GM12878 (cell line): ENCODE measurements around the gene CD84. TPM values are rescaled to one million over a fixed set of nuclear protein-coding genes. Genes with fewer than 3 reads are reported as not detected.
A peak's percentile ranks its signal among the peaks of the same experiment; 100 is the strongest.

ENCODE experiments used
- ATAC-seq: fragments of 200-7000 bp; cut with Tn5 transposase; 3 replicates; pipeline ENCODE4 v1.9.1; 2020; ENCODE audit warnings: mild to moderate bottlenecking, moderate library complexity
- BruUV-seq: library from RNA; stranded (reverse); fragments of 400-500 nt; replicated peaks from 2 replicates; lab custom pipeline; 2021; lab: Mats Ljungman, UMichigan
- CTCF ChIA-PET: fragments of 300-600 bp; sonication (Branson Sonifier 250); formaldehyde crosslinking; extraction: SDS; loops from one replicate; lab custom pipeline; 2021; ENCODE audit warnings: inconsistent platforms; lab: Yijun Ruan, JAX
- POLR2A ChIA-PET: fragments of 350-600 bp; formaldehyde crosslinking; extraction: SDS; loops from one replicate; lab custom pipeline; 2021; ENCODE audit warnings: inconsistent platforms; lab: Charles Lee
- RAD21 ChIA-PET: fragments of 300-600 bp; sonication (Branson Sonifier 250); formaldehyde crosslinking; loops from one replicate; lab custom pipeline; 2023; ENCODE audit warnings: antibody characterized with exemption; ENCODE audit not compliant: unreplicated experiment; lab: Charles Lee
- SMC1A ChIA-PET: fragments of 300-600 bp; sonication (Branson Sonifier 250); formaldehyde crosslinking; loops from one replicate; lab custom pipeline; 2023; ENCODE audit not compliant: unreplicated experiment, uncharacterized antibody; lab: Charles Lee
- DNase-seq: peaks from one replicate; pipeline ENCODE4 v3.0.0-alpha.2; 2011; ENCODE audit warnings: low read depth, low spot score
- FAIRE-seq: peaks from 3 replicates; lab custom pipeline; 2011; peaks lifted over from hg19 to GRCh38; lab: Jason Lieb, UNC
- H2AFZ ChIP-seq: 2 replicates; pipeline ENCODE4 v1.6.0; 2011; ENCODE audit warnings: low read depth, low read length, control low read depth; ENCODE audit not compliant: control insufficient read depth
- H3K27ac ChIP-seq: 2 replicates; pipeline ENCODE4 v1.5.1; 2011; ENCODE audit warnings: control low read depth; ENCODE audit not compliant: control insufficient read depth, insufficient read depth
- H3K27me3 ChIP-seq, 2 experiments: replicated peaks in 1 of 2; 2 replicates each; pipeline versions ENCODE4 v1.6.0 to v1.6.1; 2011; ENCODE audit warnings: low read length in 1 of 2; ENCODE audit not compliant: control insufficient read depth in 2 of 2, insufficient read depth in 2 of 2
- H3K36me3 ChIP-seq, 2 experiments: 2 replicates each; pipeline ENCODE4 v1.5.1; 2011; ENCODE audit warnings: low read length in 1 of 2; ENCODE audit not compliant: control insufficient read depth in 2 of 2, insufficient read depth in 2 of 2
- H3K4me1 ChIP-seq: 2 replicates; pipeline ENCODE4 v1.6.1; 2011; ENCODE audit warnings: mild to moderate bottlenecking, low read length, moderate library complexity, mixed read lengths; ENCODE audit not compliant: control insufficient read depth, insufficient read depth
- H3K4me2 ChIP-seq: 2 replicates; pipeline ENCODE4 v1.6.0; 2011; ENCODE audit warnings: control low read depth; ENCODE audit not compliant: control insufficient read depth, insufficient read depth
- H3K4me3 ChIP-seq: fragments of 200-600 bp; sonication (generic); 2 replicates; pipeline ENCODE4 v1.5.1; 2016
- H3K79me2 ChIP-seq: 2 replicates; pipeline ENCODE4 v1.6.0; 2011; ENCODE audit warnings: low read length; ENCODE audit not compliant: control insufficient read depth, insufficient read depth
- H3K9ac ChIP-seq: 2 replicates; pipeline ENCODE4 v1.8.0; 2011; ENCODE audit warnings: low read length, control low read depth, mixed read lengths; ENCODE audit not compliant: control insufficient read depth, insufficient read depth
- H3K9me3 ChIP-seq: replicated peaks from 3 replicates; pipeline ENCODE4 v1.5.1; 2011; ENCODE audit warnings: mild to moderate bottlenecking, low read length; ENCODE audit not compliant: control insufficient read depth, insufficient read depth
- H4K20me1 ChIP-seq: 2 replicates; pipeline ENCODE4 v1.6.0; 2011; ENCODE audit not compliant: control insufficient read depth, insufficient read depth
- IKZF1 ChIP-seq: fragments of 450-650 bp; conservative IDR thresholded peaks from 2 replicates; pipeline ENCODE4 v1.6.1; 2017; ENCODE audit warnings: antibody characterized with exemption, mild to moderate bottlenecking
- MYB ChIP-seq: fragments of 150-350 bp; IDR thresholded peaks from 2 replicates; pipeline ENCODE4 v1.6.1; 2014; ENCODE audit warnings: mild to moderate bottlenecking, low read depth, low read length, borderline replicate concordance
- SMARCA5 ChIP-seq: fragments of 450-650 bp; IDR thresholded peaks from 2 replicates; pipeline ENCODE4 v1.6.1; 2017; ENCODE audit warnings: mild to moderate bottlenecking
- SPI1 ChIP-seq: IDR thresholded peaks from 2 replicates; pipeline ENCODE4 v1.6.1; 2011; ENCODE audit warnings: low read depth, mild to moderate bottlenecking, low read length, moderate library complexity, borderline replicate concordance; ENCODE audit not compliant: insufficient read depth
- TCF7 ChIP-seq: IDR thresholded peaks from 2 replicates; pipeline ENCODE4 v1.6.1; 2014; ENCODE audit warnings: antibody characterized with exemption, borderline replicate concordance
- YY1 ChIP-seq: IDR thresholded peaks from 2 replicates; pipeline ENCODE4 v1.6.1; 2011; ENCODE audit warnings: low read depth, mild to moderate bottlenecking, low read length
- ZNF384 ChIP-seq: IDR thresholded peaks from 2 replicates; pipeline ENCODE4 v1.6.1; 2012; ENCODE audit warnings: low read depth, mild to moderate bottlenecking, low read length, improper control_type of control experiment, borderline replicate concordance
- ZSCAN29 ChIP-seq: fragments of 450-650 bp; IDR thresholded peaks from 2 replicates; pipeline ENCODE4 v1.6.1; 2017; ENCODE audit warnings: mild to moderate bottlenecking, moderate library complexity
- WGBS: methylation state at CpG from one replicate; pipeline ENCODE4 v1.1.6; 2016; ENCODE audit warnings: low lambda C conversion rate; ENCODE audit not compliant: insufficient replicate concordance, insufficient coverage; ENCODE audit errors: missing lambda C conversion rate; 5-methylcytosine and 5-hydroxymethylcytosine counted together
- in situ Hi-C: fragments of 300-500 bp; cut with MboI; formaldehyde crosslinking; loops from 9 replicates; pipeline ENCODE4 v1.14.3; 2018; ENCODE audit warnings: mixed read lengths
- intact Hi-C: fragments of 100-400 bp; cut with micrococcal nuclease; formaldehyde crosslinking; loops from one replicate; pipeline ENCODE4 v1.14.2; 2022; ENCODE audit not compliant: unreplicated experiment
- polyA plus RNA-seq, 11 experiments: library from polyadenylated mRNA; depleted of rRNA in 4 of 11; unstranded in 6 of 11; stranded (reverse) in 5 of 11; fragments of >200 nt; fragmentation: Nextera tagmentation in 4 of 11; fragmentation: Illumina TruSeq in 1 of 11; extraction: Ambion mirVana in 4 of 11; extraction: Trizol in 1 of 11; gene quantifications; 1 replicate in 1 of 11; 2 replicates in 10 of 11; pipeline versions ENCODE4 v1.2.1 to v1.2.3, GENCODE V29; 2011 to 2016; ENCODE audit warnings: inconsistent platforms in 2 of 11, missing spikeins in 2 of 11, low read depth in 1 of 11
- total RNA-seq, 4 experiments: library from RNA; depleted of rRNA in 3 of 4; stranded (reverse); fragments of >200 nt in 3 of 4; fragmentation: Illumina TruSeq in 1 of 4; extraction: Trizol in 1 of 4; gene quantifications; 2 replicates each; pipeline versions ENCODE4 v1.2.1 to v1.2.3, GENCODE V29; 2013 to 2021
- TF ChIP-seq, protein P1 (sequence below): fragments of 450-650 bp; IDR thresholded peaks from 2 replicates; pipeline ENCODE4 v1.6.1; 2017; ENCODE audit warnings: low read depth, mild to moderate bottlenecking, moderate library complexity
- TF ChIP-seq, protein P2 (sequence below): fragments of 450-650 bp; IDR thresholded peaks from 2 replicates; pipeline ENCODE4 v1.6.1; 2017; ENCODE audit warnings: antibody characterized with exemption, mild to moderate bottlenecking, moderate library complexity
- TF ChIP-seq, protein P3 (sequence below): fragments of 450-650 bp; IDR thresholded peaks from 2 replicates; pipeline ENCODE4 v1.6.1; 2017; ENCODE audit warnings: mild to moderate bottlenecking, low read depth, inconsistent platforms; ENCODE audit not compliant: poor library complexity, severe bottlenecking
- TF ChIP-seq, protein P4 (sequence below): fragments of 150-350 bp; IDR thresholded peaks from 2 replicates; pipeline ENCODE4 v1.6.1; 2014; ENCODE audit warnings: mild to moderate bottlenecking, low read depth, low read length
- TF ChIP-seq, protein P5 (sequence below): fragments of 450-650 bp; IDR thresholded peaks from 2 replicates; pipeline ENCODE4 v1.6.1; 2016; ENCODE audit warnings: mild to moderate bottlenecking

CD84 gene
- total and polyA plus RNA-seq, 10 of the 15 experiments (the other 5 are each of a cell fraction or from before 2014, with no cell fraction given): 3.4 to 20.3 (median 11.7) TPM

DNA sequence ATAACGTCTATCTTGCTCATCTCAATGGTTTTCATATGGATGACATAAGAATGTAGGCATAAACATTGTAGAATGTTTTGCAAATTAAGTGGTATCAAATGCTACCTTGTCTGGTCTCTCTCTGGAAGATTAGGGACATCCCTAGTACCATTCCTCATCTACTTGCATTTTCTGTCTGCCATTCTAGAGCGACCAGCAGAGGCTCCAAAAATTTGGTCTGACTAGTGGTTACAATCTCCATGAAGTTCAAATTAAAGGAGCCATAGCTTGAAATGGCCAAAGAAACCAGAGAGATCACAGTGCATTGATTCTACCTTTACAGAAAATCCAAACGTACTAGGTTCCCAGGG lies 1.1 kb downstream of the CD84 start:
- POLR2A ChIA-PET: interaction anchor here (0.8 to 7.4 kb wide), 18 partner anchors 9 to 147 kb away, joined by 3 to 76 read pairs (median 4); partner anchors contain the start of gene SLAMF6
- DNase-seq (no peak), ATAC-seq (peak; percentile 58), FAIRE-seq (no peak)
- CTCF ChIA-PET: interaction anchor here (0.8 to 7.1 kb wide), 12 partner anchors 9 to 150 kb away, joined by 3 to 121 read pairs (median 8); no protein-coding TSS in a partner anchor
- in situ Hi-C loops (no loop called here), intact Hi-C loops (loop anchor here (2.0 kb wide), 1 partner anchor 29 kb away; no protein-coding TSS in a partner anchor)
- Histone ChIP-seq H4K20me1 (no peaks in the 10 kb centered on the region), H3K9ac (peak overlapping the region; percentile 91), H3K4me3 (peak overlapping the region; percentile 63), H3K9me3 (no peaks in the 10 kb centered on the region), H3K4me1 (peaks cover 30% of the 10 kb centered on the region), H3K36me3 (no peaks in the 10 kb centered on the region), H2AFZ (peak overlapping the region; percentile 5), H3K4me2 (peak overlapping the region; percentile 73), H3K27me3 (no peaks in the 10 kb centered on the region), H3K27ac (peak overlapping the region; percentile 97), H3K79me2 (peaks cover 43% of the 10 kb centered on the region)
- WGBS: 24% methylated on average over 3 of the region's 3 CpGs
- SMC1A ChIA-PET: interaction anchor here (0.7 to 30.0 kb wide), 22 partner anchors 8 to 148 kb away, joined by 3 to 735 read pairs (median 6); partner anchors contain the start of gene SLAMF6
- RAD21 ChIA-PET: interaction anchor here (0.6 to 11.0 kb wide), 18 partner anchors 10 to 385 kb away, joined by 3 to 292 read pairs (median 4); partner anchors contain the start of gene SLAMF6
- no TSS peak for BruUV-seq
- peak; percentile 17; the same call in 1 of the 2 replicates for TF ChIP-seq IKZF1
- TF ChIP-seq SPI1: no peak
- TF ChIP-seq YY1: peak; percentile 40; the same call in 1 of the 2 replicates
- TF ChIP-seq ZSCAN29: no peak
- TF ChIP-seq, protein P1, sequence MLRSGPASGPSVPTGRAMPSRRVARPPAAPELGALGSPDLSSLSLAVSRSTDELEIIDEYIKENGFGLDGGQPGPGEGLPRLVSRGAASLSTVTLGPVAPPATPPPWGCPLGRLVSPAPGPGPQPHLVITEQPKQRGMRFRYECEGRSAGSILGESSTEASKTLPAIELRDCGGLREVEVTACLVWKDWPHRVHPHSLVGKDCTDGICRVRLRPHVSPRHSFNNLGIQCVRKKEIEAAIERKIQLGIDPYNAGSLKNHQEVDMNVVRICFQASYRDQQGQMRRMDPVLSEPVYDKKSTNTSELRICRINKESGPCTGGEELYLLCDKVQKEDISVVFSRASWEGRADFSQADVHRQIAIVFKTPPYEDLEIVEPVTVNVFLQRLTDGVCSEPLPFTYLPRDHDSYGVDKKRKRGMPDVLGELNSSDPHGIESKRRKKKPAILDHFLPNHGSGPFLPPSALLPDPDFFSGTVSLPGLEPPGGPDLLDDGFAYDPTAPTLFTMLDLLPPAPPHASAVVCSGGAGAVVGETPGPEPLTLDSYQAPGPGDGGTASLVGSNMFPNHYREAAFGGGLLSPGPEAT: 0 out of 2 replicates have a peak, but pooled peaks have one; percentile 17
- TF ChIP-seq MYB: no peak
- TF ChIP-seq, protein P2, sequence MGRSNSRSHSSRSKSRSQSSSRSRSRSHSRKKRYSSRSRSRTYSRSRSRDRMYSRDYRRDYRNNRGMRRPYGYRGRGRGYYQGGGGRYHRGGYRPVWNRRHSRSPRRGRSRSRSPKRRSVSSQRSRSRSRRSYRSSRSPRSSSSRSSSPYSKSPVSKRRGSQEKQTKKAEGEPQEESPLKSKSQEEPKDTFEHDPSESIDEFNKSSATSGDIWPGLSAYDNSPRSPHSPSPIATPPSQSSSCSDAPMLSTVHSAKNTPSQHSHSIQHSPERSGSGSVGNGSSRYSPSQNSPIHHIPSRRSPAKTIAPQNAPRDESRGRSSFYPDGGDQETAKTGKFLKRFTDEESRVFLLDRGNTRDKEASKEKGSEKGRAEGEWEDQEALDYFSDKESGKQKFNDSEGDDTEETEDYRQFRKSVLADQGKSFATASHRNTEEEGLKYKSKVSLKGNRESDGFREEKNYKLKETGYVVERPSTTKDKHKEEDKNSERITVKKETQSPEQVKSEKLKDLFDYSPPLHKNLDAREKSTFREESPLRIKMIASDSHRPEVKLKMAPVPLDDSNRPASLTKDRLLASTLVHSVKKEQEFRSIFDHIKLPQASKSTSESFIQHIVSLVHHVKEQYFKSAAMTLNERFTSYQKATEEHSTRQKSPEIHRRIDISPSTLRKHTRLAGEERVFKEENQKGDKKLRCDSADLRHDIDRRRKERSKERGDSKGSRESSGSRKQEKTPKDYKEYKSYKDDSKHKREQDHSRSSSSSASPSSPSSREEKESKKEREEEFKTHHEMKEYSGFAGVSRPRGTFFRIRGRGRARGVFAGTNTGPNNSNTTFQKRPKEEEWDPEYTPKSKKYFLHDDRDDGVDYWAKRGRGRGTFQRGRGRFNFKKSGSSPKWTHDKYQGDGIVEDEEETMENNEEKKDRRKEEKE: no peak
- TF ChIP-seq SMARCA5: no peak
- TF ChIP-seq ZNF384: no peak
- TF ChIP-seq, protein P3, sequence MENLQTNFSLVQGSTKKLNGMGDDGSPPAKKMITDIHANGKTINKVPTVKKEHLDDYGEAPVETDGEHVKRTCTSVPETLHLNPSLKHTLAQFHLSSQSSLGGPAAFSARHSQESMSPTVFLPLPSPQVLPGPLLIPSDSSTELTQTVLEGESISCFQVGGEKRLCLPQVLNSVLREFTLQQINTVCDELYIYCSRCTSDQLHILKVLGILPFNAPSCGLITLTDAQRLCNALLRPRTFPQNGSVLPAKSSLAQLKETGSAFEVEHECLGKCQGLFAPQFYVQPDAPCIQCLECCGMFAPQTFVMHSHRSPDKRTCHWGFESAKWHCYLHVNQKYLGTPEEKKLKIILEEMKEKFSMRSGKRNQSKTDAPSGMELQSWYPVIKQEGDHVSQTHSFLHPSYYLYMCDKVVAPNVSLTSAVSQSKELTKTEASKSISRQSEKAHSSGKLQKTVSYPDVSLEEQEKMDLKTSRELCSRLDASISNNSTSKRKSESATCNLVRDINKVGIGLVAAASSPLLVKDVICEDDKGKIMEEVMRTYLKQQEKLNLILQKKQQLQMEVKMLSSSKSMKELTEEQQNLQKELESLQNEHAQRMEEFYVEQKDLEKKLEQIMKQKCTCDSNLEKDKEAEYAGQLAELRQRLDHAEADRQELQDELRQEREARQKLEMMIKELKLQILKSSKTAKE: no peak
- TF ChIP-seq TCF7: no peak
- TF ChIP-seq, protein P4, sequence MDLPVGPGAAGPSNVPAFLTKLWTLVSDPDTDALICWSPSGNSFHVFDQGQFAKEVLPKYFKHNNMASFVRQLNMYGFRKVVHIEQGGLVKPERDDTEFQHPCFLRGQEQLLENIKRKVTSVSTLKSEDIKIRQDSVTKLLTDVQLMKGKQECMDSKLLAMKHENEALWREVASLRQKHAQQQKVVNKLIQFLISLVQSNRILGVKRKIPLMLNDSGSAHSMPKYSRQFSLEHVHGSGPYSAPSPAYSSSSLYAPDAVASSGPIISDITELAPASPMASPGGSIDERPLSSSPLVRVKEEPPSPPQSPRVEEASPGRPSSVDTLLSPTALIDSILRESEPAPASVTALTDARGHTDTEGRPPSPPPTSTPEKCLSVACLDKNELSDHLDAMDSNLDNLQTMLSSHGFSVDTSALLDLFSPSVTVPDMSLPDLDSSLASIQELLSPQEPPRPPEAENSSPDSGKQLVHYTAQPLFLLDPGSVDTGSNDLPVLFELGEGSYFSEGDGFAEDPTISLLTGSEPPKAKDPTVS: no peak
- TF ChIP-seq, protein P5, sequence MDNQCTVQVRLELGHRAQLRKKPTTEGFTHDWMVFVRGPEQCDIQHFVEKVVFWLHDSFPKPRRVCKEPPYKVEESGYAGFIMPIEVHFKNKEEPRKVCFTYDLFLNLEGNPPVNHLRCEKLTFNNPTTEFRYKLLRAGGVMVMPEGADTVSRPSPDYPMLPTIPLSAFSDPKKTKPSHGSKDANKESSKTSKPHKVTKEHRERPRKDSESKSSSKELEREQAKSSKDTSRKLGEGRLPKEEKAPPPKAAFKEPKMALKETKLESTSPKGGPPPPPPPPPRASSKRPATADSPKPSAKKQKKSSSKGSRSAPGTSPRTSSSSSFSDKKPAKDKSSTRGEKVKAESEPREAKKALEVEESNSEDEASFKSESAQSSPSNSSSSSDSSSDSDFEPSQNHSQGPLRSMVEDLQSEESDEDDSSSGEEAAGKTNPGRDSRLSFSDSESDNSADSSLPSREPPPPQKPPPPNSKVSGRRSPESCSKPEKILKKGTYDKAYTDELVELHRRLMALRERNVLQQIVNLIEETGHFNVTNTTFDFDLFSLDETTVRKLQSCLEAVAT: 0 out of 2 replicates have a peak, but pooled peaks have one; percentile 52
